GM10248 (cell line): ENCODE results near the gene RPAP3.

Experiments
- CTCF ChIA-PET: fragments of 300-600 bp; sonication (Branson Sonifier 250); formaldehyde crosslinking; extraction: SDS; loops from one replicate; lab custom pipeline; 2021; ENCODE audit warnings: antibody characterized with exemption; lab: Yijun Ruan, JAX
- POLR2A ChIA-PET: fragments of 350-650 bp; sonication (Branson Sonifier 250); formaldehyde crosslinking; extraction: SDS; loops from one replicate; lab custom pipeline; 2020; ENCODE audit warnings: antibody characterized with exemption; lab: Yijun Ruan, JAX
- DNase-seq: peaks from one replicate; pipeline ENCODE4 v3.0.0; 2012; ENCODE audit errors: extremely low spot score
- TF ChIP-seq, protein P1 (sequence below): IDR thresholded peaks from 2 replicates; pipeline ENCODE4 v1.5.1; 2012; ENCODE audit warnings: mild to moderate bottlenecking, low read depth; ENCODE audit errors: extremely low read depth, missing control alignments, control extremely low read depth

The RPAP3 gene

DNA sequence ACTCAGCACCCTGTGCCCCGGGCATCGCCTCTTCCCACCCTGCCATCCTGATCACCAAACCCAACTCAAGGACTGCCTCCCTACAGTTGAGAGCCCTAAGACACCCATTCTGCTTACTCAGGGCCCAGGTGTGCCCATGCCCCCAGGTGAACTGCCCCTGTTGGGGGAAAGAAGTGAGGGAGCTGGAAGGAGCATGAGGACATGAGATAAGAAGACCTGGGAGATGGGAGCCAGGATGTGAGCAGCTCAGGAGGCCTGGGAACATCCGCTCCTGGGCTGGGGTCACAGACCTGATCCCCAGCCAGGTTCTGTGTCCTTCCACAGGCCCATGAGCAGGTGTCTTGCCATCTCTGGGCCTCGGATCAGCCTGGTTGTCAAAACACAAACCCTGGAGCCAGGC is 46.3 kb upstream of the RPAP3 start:
- TF ChIP-seq, protein P1, sequence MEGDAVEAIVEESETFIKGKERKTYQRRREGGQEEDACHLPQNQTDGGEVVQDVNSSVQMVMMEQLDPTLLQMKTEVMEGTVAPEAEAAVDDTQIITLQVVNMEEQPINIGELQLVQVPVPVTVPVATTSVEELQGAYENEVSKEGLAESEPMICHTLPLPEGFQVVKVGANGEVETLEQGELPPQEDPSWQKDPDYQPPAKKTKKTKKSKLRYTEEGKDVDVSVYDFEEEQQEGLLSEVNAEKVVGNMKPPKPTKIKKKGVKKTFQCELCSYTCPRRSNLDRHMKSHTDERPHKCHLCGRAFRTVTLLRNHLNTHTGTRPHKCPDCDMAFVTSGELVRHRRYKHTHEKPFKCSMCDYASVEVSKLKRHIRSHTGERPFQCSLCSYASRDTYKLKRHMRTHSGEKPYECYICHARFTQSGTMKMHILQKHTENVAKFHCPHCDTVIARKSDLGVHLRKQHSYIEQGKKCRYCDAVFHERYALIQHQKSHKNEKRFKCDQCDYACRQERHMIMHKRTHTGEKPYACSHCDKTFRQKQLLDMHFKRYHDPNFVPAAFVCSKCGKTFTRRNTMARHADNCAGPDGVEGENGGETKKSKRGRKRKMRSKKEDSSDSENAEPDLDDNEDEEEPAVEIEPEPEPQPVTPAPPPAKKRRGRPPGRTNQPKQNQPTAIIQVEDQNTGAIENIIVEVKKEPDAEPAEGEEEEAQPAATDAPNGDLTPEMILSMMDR = no peak
- DNase-seq = no peak
- POLR2A ChIA-PET = no interaction called here
- CTCF ChIA-PET = interaction anchor here (2.3 to 14.5 kb wide), 3 partner anchors 10 to 22 kb away, joined by 8 to 448 read pairs (median 379); partner anchors contain the start of gene SLC48A1

DNA sequence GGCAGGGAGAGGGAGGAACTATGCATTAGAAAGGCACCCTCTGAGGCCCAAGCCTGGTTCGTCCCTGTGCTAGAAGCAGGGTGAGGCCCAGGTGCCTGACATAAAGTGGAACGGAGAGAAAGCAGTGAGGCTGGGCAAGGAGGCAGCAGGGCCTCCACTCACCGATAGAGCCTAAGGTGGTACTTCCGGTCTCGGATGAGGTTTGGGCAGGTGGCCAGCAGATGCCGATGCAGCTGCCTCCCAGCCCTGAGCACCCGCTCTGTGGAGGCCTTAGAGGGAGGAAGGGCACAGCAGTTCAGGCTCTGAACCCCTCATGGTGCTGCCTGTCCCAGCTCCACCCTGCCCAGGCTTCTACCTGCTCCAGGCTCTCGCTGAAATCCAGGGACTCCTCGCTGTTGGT is 45.7 kb upstream of the RPAP3 start:
- ChIA-PET POLR2A (no interaction called here), CTCF (interaction anchor here (2.3 to 14.5 kb wide), 3 partner anchors 10 to 23 kb away, joined by 8 to 448 read pairs (median 379); partner anchors contain the start of gene SLC48A1)
- no peak for DNase-seq
- TF ChIP-seq, protein P1 = no peak

DNA sequence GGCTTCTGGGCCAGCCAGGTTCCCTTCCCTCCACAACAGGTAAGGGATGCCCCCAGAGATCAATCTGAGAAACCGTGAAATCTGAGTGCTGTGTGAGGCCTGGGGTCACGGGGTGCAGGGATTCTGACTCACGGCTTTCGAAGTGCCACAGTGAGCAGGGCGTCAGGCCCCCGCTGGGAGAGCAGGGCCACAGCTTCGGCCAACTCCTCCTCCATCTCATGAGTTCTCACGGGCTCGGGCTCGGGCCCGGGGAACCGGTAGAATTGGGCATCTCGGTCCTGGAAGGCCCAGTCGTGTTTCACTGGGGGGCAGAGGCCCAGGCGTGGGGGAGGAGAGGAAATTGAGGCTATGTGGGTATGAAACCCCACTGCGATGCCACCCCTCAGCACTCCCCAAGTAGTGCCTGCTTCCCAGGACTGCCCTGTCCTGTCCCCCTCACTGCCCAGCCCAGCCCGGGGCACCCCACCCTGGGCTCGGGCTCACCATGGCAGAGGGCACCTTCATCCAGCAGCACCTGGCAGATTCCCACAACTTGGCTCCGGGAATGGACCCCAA is 45.2 kb upstream of the RPAP3 start:
- ChIA-PET POLR2A (no interaction called here), CTCF (interaction anchor here (2.3 to 14.5 kb wide), 3 partner anchors 9 to 23 kb away, joined by 8 to 448 read pairs (median 379); partner anchors contain the start of gene SLC48A1)
- TF ChIP-seq, protein P1 = no peak
- no peak for DNase-seq

DNA sequence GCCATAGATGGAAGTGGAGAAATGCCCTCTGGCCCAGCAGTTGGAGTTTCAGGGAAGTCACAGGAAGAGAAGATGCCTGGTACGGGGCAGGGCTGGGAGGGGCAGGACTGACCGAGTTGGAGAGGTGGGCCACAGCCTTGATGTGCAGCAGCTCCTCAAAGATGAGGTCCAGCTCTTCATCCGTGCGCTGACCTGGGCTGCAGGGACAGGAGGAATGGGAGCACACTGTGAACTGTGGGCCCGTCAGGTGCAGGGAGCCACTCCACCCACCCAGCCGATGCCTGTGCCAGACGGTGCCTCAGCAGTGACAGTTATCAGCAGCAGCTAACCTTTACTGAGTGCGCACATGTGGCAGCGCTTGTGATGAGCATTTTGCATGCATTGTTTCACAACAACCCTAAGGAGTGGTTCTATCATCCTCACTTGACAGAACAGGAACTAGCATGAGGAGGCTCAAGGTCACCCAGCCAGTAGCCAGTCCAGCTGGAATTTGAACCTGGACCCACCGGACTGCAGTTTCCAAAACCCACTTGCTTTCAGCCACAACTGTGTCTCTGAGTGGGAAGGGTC is 44.5 kb upstream of the RPAP3 start:
- ChIA-PET CTCF (interaction anchor here (1.0 to 14.5 kb wide), 4 partner anchors 9 to 24 kb away, joined by 4 to 448 read pairs (median 194); partner anchors contain the start of gene SLC48A1), POLR2A (no interaction called here)
- DNase-seq = no peak
- TF ChIP-seq, protein P1 = no peak

DNA sequence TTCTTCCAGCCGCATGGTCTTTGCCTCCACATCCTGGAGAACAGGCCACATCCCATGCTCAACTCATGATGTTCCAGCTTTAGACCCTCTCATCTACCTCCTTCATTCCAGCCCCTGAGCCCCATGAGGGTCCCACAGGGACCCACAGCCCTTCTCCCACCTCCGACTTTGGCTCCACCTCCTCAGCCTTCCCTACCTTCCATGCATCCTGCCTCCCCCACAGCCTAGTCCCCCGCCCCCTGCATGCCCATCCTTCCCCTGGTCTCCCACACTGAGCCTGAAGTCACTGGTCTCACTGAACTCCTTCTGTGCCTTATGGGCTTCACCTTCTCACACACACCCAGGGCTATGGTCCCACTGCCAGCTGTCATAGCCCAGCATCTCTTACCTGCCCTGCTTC is 43.1 kb upstream of the RPAP3 start:
- TF ChIP-seq, protein P1 = no peak
- no peak for DNase-seq
- POLR2A ChIA-PET = no interaction called here
- CTCF ChIA-PET = interaction anchor here (1.5 to 46.2 kb wide), 2 partner anchors 9 to 33 kb away, joined by 5 to 1524 read pairs; partner anchors contain the start of genes RAPGEF3 and SLC48A1

DNA sequence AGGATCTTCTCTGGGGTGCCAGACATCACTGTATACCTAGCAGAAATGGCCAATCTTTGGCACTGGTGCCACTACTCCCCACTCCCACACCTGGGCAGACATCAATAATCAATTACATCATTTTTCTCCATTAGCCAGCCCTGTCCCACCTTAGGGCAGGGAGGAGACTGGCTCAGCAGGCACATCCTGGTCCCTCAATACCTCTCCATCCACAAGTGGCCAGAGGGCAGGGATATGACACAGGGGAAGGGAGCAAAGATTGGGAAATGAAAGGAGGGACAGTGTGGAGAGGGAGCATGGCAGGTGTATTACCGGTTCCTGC is 42.6 kb upstream of the RPAP3 start:
- no peak for DNase-seq
- ChIA-PET POLR2A (no interaction called here), CTCF (interaction anchor here (1.5 to 46.2 kb wide), 4 partner anchors 9 to 215 kb away, joined by 4 to 1524 read pairs (median 6); partner anchors contain the start of genes RAPGEF3, SLC48A1 and TMEM106C)
- TF ChIP-seq, protein P1 = no peak
